Esophagus muscularis mucosa (tissue), 3 donors: Measurements from ENCODE around the gene APOLD1.

Experiments used
- POLR2A ChIP-seq: fragments of 450-650 bp; IDR thresholded peaks from one replicate; pipeline ENCODE4 v1.6.1; 2017; ENCODE audit warnings: antibody characterized with exemption, moderate library complexity, mild to moderate bottlenecking, low read depth
- TF ChIP-seq, protein P1 (sequence below), 3 experiments: fragments of 200-600 bp in 2 of 3; fragments of 450-650 bp in 1 of 3; sonication (generic) in 2 of 3; IDR thresholded peaks; one replicate each; pipeline ENCODE4 v1.5.1; 2017 to 2019; ENCODE audit warnings: antibody characterized with exemption in 3 of 3, mild to moderate bottlenecking in 2 of 3, moderate library complexity in 1 of 3

GRCh38 chr12:12741660-12742059 lies 43.8 kb upstream of the APOLD1 start:
- TF ChIP-seq POLR2A, result no peak
- TF ChIP-seq, protein P1, sequence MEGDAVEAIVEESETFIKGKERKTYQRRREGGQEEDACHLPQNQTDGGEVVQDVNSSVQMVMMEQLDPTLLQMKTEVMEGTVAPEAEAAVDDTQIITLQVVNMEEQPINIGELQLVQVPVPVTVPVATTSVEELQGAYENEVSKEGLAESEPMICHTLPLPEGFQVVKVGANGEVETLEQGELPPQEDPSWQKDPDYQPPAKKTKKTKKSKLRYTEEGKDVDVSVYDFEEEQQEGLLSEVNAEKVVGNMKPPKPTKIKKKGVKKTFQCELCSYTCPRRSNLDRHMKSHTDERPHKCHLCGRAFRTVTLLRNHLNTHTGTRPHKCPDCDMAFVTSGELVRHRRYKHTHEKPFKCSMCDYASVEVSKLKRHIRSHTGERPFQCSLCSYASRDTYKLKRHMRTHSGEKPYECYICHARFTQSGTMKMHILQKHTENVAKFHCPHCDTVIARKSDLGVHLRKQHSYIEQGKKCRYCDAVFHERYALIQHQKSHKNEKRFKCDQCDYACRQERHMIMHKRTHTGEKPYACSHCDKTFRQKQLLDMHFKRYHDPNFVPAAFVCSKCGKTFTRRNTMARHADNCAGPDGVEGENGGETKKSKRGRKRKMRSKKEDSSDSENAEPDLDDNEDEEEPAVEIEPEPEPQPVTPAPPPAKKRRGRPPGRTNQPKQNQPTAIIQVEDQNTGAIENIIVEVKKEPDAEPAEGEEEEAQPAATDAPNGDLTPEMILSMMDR (IDR thresholded peaks at IDR 0.05), result no peak
